Choroid plexus epithelial cell (primary cell): Measurements from ENCODE around the gene AATK.

ENCODE experiments used
- DNase-seq: peaks from one replicate; pipeline ENCODE4 v3.0.0-alpha.2; 2010; ENCODE audit warnings: low read depth
- H3K4me3 ChIP-seq: 2 replicates; pipeline ENCODE4 v1.5.1; 2011; ENCODE audit warnings: low read depth, mild to moderate bottlenecking, control low read depth, low read length, moderate library complexity
- TF ChIP-seq, protein P1 (sequence below): conservative IDR thresholded peaks from 2 replicates; pipeline ENCODE4 v1.5.1; 2011; ENCODE audit warnings: low read depth, mild to moderate bottlenecking, control low read depth, inconsistent platforms, low read length, moderate library complexity

The AATK gene

DNA sequence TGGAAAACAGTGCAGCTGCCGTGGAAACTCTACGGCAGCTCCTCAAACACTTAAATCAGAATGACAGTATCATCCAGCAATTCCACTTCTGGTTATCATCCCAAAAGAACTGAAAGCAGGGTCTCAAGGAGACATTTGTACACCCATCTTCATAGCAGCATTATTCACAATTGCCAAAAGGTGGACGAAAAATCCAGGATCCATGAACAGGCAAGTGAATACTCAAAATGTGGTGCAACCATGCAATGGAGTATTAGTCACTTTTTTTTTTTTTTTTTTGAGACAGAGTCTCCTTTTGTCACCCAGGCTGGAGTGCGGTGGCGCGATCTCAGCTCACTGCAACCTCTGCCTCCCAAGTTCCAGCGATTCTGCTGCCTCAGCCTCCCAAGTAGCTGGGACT, 10.6 kb upstream of the AATK start:
- TF ChIP-seq, protein P1, sequence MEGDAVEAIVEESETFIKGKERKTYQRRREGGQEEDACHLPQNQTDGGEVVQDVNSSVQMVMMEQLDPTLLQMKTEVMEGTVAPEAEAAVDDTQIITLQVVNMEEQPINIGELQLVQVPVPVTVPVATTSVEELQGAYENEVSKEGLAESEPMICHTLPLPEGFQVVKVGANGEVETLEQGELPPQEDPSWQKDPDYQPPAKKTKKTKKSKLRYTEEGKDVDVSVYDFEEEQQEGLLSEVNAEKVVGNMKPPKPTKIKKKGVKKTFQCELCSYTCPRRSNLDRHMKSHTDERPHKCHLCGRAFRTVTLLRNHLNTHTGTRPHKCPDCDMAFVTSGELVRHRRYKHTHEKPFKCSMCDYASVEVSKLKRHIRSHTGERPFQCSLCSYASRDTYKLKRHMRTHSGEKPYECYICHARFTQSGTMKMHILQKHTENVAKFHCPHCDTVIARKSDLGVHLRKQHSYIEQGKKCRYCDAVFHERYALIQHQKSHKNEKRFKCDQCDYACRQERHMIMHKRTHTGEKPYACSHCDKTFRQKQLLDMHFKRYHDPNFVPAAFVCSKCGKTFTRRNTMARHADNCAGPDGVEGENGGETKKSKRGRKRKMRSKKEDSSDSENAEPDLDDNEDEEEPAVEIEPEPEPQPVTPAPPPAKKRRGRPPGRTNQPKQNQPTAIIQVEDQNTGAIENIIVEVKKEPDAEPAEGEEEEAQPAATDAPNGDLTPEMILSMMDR: no peak
- DNase-seq: no peak
- H3K4me3 ChIP-seq: no peak overlapping the region

DNA sequence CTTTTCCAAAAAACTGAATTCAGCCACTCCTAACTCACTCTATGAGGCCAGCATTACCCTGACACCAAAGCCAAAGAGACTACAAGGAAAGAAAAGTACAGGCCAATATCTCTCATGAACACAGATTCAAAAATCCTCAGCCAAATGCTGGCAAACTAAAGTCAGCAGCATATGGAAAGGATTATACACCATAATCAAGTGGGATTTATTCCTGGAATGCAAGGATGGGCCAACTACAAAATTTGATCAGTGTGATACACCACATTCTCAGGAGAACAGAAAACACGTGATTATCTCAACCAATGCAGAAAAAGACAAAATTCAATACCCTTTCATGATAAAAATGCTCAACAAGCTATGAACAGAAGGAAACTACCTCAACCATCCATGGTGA, 7.7 kb upstream of the AATK start:
- DNase-seq: no peak
- TF ChIP-seq, protein P1: no peak

DNA sequence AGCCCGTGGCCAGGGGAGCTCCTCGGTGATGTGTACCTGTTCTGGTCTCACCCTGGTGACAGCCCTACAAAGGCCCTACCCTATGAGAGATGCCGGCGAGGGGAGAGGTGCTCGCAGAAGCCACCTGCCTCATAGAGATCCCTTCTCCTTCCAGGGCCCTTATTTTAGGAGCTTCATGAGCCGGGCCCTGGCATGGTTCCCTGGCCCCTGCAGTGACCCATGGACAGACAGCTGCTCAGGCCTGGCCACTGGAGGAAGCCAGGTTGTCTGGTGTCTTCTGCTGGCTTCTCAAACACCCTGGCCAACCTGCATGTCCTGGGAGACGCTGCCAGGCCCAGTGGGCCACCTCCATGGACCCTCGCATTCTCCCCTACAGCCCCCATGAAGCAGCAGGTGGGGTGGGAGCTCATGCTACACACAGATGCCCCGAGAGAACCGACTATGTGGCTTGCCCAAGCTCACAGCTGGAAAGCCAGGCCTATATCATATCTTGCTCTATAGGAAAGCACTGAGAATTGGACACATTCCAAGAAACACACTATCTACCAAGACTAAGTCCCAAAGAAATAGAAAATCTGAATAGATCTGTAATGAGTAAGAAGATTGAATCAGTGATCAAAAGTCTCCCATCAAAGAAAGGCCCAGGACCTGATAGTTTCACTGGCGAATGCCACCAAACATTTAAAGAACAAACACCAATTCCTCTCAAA, 7.2 kb upstream of the AATK start:
- no peak overlapping the region for H3K4me3 ChIP-seq
- TF ChIP-seq, protein P1: no peak
- peak; percentile 52 for DNase-seq

More for the DNA sequence above, 7.7 kb upstream of the AATK start:
- H3K4me3 ChIP-seq: no peak overlapping the region

DNA sequence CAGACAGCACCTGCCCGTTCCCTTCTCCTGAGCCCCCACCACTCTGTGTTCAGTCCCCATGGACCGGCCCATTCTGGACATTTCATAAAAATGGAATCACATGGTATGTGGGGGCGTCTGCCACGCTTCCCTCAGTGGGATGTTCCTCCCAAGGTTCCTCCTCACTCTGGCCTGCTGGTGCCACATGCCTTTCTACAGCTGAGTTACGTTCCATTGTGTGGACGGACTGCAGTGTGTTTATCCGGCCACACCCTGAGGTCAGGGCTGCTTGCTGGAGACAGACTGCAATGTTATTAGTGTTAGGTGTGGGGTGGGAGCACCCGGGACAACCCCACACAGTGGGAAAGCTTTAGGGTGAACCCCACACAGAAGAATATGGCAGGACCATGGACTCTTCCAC, 5.9 kb upstream of the AATK start:
- TF ChIP-seq, protein P1: no peak
- DNase-seq: peak; percentile 61
- no peak overlapping the region for H3K4me3 ChIP-seq

DNA sequence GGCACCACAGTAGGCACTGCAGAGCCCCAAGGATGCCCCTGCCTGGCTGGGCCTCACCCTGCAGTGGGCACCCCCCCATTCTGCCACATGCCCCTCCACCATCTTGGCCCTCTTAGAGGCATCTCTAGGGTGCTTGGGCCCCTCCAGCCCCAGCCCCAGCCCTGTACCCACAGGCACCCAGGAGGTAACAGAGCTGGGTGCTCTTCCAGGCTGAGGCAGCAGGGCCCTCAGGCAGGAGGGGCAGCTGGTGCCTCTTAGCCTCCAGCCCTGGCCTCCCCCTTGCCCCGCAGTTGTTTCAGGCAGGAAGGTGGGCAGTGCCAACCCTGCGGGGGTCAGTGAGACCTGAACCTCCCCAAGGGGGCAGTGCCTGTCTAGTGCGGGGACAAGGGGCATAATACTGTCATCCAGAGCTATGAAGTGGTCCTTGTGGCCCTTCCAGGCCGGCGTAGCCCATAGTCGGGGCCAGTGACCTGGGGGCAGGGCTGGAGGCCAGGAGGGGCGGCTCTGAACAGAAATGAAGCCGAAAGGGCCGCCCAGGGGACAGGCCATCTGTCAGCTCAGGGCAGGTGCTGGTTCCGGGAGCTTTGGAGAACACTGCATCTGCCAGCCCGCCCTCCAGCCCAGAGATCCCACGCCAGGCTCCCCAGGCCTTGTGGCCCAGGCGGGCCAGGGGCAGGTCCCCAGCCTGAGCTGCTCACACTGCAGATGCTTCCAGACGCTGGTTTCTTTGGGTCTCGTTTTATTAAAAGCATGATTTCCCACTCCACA, 4.9 kb upstream of the AATK start:
- DNase-seq: no peak
- TF ChIP-seq, protein P1: no peak
- H3K4me3 ChIP-seq: no peak overlapping the region

DNA sequence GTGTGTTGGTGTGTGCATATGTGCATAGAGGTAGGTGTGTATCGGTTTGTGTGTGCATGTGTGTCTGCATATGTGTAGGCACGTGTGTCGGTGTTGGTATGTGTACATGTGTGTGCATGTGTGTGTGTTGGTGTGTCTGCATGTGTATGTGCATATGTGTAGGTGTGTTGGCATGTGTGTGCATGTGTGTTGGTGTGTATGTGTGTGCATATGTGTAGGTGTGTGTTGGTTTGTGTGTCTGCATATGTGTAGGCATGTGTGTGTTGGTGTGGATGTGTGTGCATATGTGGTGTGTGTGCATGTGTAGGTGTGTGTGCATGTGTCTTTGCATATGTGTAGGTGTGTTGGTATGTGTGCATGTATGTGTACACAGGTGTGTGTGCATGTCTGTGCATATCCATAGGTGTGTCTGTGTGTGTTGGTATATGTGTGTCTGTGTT, 3.9 kb upstream of the AATK start:
- DNase-seq: no peak
- H3K4me3 ChIP-seq: no peak overlapping the region
- TF ChIP-seq, protein P1: no peak
